Fibroblast of mammary gland (primary cell): ENCODE results near the gene STIM1.
A peak's percentile ranks its signal among the peaks of the same experiment; 100 is the strongest.

Source experiments
- DNase-seq: peaks from one replicate; pipeline ENCODE4 v3.0.0-alpha.2; 2010; ENCODE audit warnings: low read depth
- H3K4me3 ChIP-seq: 2 replicates; pipeline ENCODE4 v1.5.1; 2011; ENCODE audit warnings: low read depth, mild to moderate bottlenecking, low read length, moderate library complexity; ENCODE audit not compliant: control insufficient read depth
- CTCF ChIP-seq: conservative IDR thresholded peaks from 2 replicates; pipeline ENCODE4 v1.5.1; 2011; ENCODE audit warnings: low read depth, low read length, inconsistent platforms; ENCODE audit not compliant: control insufficient read depth, insufficient read depth

STIM1 gene

GRCh38 chr11:3909901-3910300 is 54.4 kb downstream of the STIM1 start:
- no peak for DNase-seq
- no peak for TF ChIP-seq CTCF
- no peak overlapping the region for H3K4me3 ChIP-seq

- DNase-seq: no peak
- no peak overlapping the region for H3K4me3 ChIP-seq
- TF ChIP-seq CTCF: no peak
Observed at GRCh38 chr11:3911908-3912505, 56.5 kb downstream of the STIM1 start.

DNA sequence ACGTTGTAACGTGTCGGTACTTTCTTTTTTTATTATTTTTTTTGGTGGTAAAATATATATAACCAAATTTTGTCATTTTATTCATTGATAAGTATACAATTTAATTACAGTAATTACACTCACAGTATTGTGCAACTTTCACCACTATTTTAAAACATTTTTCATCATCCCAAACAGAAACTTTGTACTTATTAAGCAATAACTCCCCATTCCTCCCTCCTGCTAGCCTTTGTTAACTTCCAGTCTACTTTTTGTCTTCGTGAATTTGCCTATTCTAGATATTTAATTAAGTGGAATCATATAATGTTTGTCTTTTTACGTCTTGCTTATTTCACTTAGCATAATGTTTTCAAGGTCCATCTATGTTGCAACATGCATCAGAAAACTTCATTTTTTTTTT is 58.5 kb downstream of the STIM1 start:
- no peak for TF ChIP-seq CTCF
- no peak overlapping the region for H3K4me3 ChIP-seq
- DNase-seq: no peak

GRCh38 chr11:3914805-3915204 is 59.3 kb downstream of the STIM1 start:
- no peak overlapping the region for H3K4me3 ChIP-seq
- DNase-seq: peak; percentile 69
- TF ChIP-seq CTCF: no peak

DNA sequence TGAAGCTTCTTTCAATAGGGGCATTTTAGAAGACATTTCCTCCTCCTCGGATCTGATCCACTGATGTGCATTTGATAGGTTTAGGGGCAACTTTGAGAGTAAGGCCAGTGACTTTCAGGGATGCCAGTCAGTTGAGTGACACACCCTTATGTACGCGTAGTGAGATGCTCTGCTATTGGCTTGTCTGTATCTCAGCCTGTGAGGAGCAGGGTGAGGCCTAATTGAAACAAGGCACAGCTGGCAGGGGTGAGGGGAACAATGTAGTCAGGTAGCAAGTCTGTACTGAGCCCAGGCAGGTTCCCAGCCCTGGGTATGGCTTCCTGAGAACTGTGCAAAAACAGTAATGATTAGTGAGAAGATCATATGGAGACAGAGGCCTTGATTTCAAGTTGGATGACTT is 61.5 kb downstream of the STIM1 start:
- H3K4me3 ChIP-seq: no peak overlapping the region
- no peak for DNase-seq
- no peak for TF ChIP-seq CTCF

GRCh38 chr11:3920148-3920852 is 64.8 kb downstream of the STIM1 start:
- no peak overlapping the region for H3K4me3 ChIP-seq
- peak; percentile 87 for DNase-seq
- TF ChIP-seq CTCF: no peak

- TF ChIP-seq CTCF: no peak
- H3K4me3 ChIP-seq: no peak overlapping the region
- no peak for DNase-seq
Observed at GRCh38 chr11:3922056-3922455, 66.6 kb downstream of the STIM1 start.
